Thoracic aorta (tissue), 2 donors: ENCODE results near the gene INPP5A. TPM values are rescaled to one million over a fixed set of nuclear protein-coding genes. Genes with fewer than 3 reads are reported as not detected.

ENCODE experiments used
- ATAC-seq: fragments of 150-250 bp; one replicate; pipeline ENCODE4 v1.8.0; 2017; ENCODE audit warnings: low read depth; ENCODE audit not compliant: insufficient number of reproducible peaks, low FRiP score
- DNase-seq: peaks from one replicate; pipeline ENCODE4 v3.0.0-alpha.2; 2020; ENCODE audit warnings: low spot score
- H3K27ac ChIP-seq, 2 donors: fragments of 200-600 bp; sonication (generic); 1 replicate in 1 of 2; 2 replicates in 1 of 2; pipeline ENCODE4 v1.5.1; 2016; ENCODE audit warnings: mild to moderate bottlenecking in 2 of 2, moderate library complexity in 2 of 2
- H3K27me3 ChIP-seq: fragments of 200-600 bp; sonication (generic); replicated peaks from 2 replicates; pipeline ENCODE4 v1.6.0; 2016; ENCODE audit warnings: mild to moderate bottlenecking; ENCODE audit not compliant: insufficient read depth
- H3K36me3 ChIP-seq: fragments of 200-600 bp; sonication (generic); one replicate; pipeline ENCODE4 v1.5.1; 2016
- H3K4me1 ChIP-seq, 2 donors: fragments of 200-600 bp; sonication (generic); 1 replicate in 1 of 2; 2 replicates in 1 of 2; pipeline versions ENCODE4 v1.5.1 to v1.6.0; 2016; ENCODE audit warnings: low read depth in 2 of 2, mild to moderate bottlenecking in 1 of 2; ENCODE audit not compliant: control insufficient read depth in 1 of 2
- H3K4me3 ChIP-seq: fragments of 200-600 bp; sonication (generic); 2 replicates; pipeline ENCODE4 v1.5.1; 2016; ENCODE audit warnings: mild to moderate bottlenecking
- H3K9me3 ChIP-seq: fragments of 200-600 bp; sonication (generic); 2 replicates; pipeline ENCODE4 v1.5.1; 2016
- total RNA-seq, 2 donors: library from RNA; depleted of rRNA; stranded (reverse); fragments of >200 nt; gene quantifications; one replicate each; pipeline versions ENCODE4 v1.1.0 to v1.2.3, GENCODE V29; 2016
- TF ChIP-seq, protein P1 (sequence below): fragments of 200-600 bp; sonication (generic); IDR thresholded peaks from one replicate; pipeline ENCODE4 v1.5.1; 2019; ENCODE audit warnings: antibody characterized with exemption

The INPP5A gene
- total RNA-seq, 2 donors from 2014 or later: 120 to 142 TPM

DNA sequence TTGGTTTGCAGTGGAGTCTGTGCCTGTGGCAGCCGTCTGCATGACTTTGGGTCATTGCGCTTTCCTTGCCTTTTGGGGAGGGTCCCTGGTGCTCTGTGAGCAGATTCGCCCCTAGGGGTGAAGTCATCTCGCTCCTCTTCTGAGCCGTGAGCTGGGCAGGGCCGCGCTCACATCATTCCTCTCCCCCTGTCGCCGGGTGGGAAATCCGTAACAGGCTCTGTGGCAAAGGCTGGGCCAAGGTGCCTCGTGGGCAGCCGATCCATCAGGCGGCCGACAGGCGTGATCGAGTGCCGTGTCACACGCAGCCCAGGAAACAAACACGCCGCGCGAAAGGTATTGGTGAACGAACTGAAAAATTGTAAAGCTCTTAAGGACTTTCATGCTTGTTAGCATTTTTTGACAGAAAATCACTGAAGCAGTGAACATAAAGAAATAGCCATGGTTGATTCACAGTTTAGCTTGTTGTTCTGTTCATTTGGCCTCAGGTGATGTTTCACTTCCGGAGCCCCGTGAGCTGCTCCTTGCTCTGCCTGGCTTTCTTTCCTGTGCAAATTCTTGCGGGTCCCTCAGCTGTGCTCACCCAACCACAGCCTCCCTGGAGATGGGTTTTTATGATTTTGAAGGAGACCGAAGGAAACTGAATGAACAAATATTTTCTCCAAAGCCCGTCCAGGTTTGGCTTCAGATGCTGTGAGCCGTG, 126.2 kb downstream of the INPP5A start:
- no peak for DNase-seq
- ATAC-seq: no peak
- TF ChIP-seq, protein P1, sequence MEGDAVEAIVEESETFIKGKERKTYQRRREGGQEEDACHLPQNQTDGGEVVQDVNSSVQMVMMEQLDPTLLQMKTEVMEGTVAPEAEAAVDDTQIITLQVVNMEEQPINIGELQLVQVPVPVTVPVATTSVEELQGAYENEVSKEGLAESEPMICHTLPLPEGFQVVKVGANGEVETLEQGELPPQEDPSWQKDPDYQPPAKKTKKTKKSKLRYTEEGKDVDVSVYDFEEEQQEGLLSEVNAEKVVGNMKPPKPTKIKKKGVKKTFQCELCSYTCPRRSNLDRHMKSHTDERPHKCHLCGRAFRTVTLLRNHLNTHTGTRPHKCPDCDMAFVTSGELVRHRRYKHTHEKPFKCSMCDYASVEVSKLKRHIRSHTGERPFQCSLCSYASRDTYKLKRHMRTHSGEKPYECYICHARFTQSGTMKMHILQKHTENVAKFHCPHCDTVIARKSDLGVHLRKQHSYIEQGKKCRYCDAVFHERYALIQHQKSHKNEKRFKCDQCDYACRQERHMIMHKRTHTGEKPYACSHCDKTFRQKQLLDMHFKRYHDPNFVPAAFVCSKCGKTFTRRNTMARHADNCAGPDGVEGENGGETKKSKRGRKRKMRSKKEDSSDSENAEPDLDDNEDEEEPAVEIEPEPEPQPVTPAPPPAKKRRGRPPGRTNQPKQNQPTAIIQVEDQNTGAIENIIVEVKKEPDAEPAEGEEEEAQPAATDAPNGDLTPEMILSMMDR: no peak
- no peak overlapping the region for H3K4me3 ChIP-seq
- H3K36me3 ChIP-seq: peaks cover 15% of the 10 kb centered on the region
- no peak overlapping the region for H3K27ac ChIP-seq
- no peaks in the 10 kb centered on the region for H3K4me1 ChIP-seq
- H3K9me3 ChIP-seq: no peaks in the 10 kb centered on the region
- no peaks in the 10 kb centered on the region for H3K27me3 ChIP-seq

DNA sequence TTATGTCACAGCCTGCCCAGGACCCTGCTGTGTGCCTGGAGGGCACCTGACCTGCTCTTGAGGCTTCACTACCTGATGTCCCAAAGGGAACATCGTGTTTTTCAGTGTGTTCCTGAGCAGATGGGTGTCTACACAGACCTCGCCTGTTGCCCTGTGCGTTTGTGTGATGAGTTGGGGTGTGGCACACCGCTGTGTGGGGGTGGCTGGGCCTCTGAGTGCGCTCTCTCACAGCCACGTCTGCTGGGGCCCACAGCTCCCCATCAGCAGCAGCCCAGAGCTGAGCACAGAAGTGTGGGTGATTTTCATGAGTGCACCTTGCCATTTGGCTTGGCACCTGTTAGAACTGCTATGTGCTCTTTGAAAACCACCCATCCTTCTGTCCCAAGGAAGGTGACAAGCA, 126.8 kb downstream of the INPP5A start:
- no peak overlapping the region for H3K27ac ChIP-seq
- no peaks in the 10 kb centered on the region for H3K4me1 ChIP-seq
- DNase-seq (no peak), ATAC-seq (no peak)
- TF ChIP-seq, protein P1: no peak
- H3K27me3 ChIP-seq: no peaks in the 10 kb centered on the region
- H3K4me3 ChIP-seq: no peak overlapping the region
- peaks cover 14% of the 10 kb centered on the region for H3K36me3 ChIP-seq
- H3K9me3 ChIP-seq: no peaks in the 10 kb centered on the region

DNA sequence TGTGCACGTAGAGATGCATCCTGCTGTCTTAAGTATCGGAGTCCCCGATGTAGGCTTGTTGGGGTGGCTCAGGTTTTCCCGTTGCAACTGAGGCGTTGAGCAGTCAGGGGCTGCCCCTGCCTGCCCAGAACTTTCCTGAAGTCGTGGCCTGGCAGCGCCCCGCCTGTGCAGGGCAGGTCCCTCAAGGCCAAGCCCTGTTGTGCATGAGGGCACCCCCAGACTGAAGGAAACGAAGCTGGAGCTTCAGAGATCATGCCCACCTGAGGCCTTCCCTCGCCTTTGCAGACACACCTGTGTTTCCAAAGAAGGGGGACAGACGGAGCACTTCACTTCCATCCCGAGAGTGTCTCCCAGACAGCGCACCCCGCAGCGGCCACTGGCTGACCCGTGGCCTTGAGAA, 127.3 kb downstream of the INPP5A start:
- TF ChIP-seq, protein P1: no peak
- DNase-seq (no peak), ATAC-seq (no peak)
- no peak overlapping the region for H3K27ac ChIP-seq
- no peak overlapping the region for H3K4me3 ChIP-seq
- H3K9me3 ChIP-seq: no peaks in the 10 kb centered on the region
- no peaks in the 10 kb centered on the region for H3K27me3 ChIP-seq
- no peaks in the 10 kb centered on the region for H3K4me1 ChIP-seq
- H3K36me3 ChIP-seq: peaks cover 9% of the 10 kb centered on the region

DNA sequence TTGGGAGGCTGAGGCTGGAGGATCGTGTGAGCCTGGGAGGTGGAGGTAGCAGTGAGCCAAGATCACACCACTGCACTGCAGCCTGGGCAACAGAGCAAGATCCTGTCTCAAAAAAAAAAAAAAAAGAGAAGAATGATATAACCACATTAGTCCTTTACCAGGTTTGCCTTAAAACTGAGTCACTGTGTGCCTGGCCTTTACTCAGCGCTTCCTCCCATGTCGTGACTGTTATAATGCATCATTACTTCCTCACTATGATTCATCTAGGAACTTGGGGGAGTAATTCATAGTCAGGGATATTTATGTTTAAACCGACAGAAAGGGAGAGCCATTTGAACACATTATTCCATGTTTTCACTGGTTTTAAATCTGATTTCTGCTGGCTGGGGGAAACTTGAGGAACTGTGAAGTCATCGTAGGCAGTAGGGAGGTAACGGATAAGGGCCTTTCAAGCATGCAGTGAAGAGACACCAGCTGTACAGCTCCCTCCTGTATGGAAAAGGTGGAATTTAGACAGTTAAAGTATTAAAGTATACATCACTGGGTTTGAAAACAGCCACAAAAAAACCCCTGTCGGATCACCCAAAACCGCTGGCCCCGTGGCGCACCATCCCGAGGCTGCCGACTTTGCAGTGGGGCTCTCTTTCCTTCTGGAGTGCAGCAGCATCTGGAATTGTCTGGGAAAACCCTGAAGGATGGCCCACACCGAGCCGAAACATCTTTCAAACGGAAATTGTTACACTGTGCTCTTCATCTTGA, 128.5 kb downstream of the INPP5A start:
- Histone ChIP-seq H3K36me3 (no peaks in the 10 kb centered on the region), H3K4me1 (no peaks in the 10 kb centered on the region), H3K27ac (no peak overlapping the region), H3K4me3 (no peak overlapping the region), H3K9me3 (no peaks in the 10 kb centered on the region), H3K27me3 (no peaks in the 10 kb centered on the region)
- ATAC-seq: no peak
- TF ChIP-seq, protein P1: no peak
- no peak for DNase-seq

DNA sequence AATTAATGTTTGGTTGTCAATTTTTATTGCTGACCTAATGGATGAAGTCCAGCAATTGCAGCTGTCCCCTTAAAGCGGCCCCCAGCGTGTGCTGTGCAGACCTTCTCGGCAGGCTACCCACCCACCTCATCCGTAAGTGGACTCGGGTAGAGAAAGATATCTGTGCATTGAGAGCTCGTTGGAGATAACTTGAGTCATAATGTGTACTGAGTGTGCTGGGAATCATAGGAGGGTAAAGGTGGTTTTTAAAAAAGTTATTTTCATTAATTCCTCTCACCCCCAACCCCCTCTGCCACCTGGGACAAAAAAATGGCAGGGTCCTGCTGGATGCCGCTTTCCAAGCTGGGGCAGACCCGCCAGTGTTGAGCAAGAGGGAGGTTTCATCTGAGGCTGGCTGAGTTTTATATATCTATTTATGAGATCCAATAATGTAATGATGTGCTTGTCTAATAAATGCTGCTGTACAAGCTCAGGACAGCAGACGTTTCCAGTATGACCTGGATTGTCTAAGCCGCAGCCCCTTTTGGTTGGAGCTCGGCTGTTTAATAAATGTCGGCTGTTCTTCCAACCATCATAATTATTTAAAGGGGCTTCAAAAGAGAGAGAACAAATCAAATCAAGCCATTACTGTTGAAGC, 129.2 kb downstream of the INPP5A start:
- no peak overlapping the region for H3K4me3 ChIP-seq
- no peaks in the 10 kb centered on the region for H3K27me3 ChIP-seq
- H3K27ac ChIP-seq: no peak overlapping the region
- H3K9me3 ChIP-seq: no peaks in the 10 kb centered on the region
- TF ChIP-seq, protein P1: no peak
- DNase-seq (no peak), ATAC-seq (no peak)
- no peaks in the 10 kb centered on the region for H3K36me3 ChIP-seq
- no peaks in the 10 kb centered on the region for H3K4me1 ChIP-seq
